ENCODE measurements around the gene ITGAX.

GRCh38 chr16:31360251-31360650, 5.3 kb downstream of the ITGAX start:
- TF ChIP-seq CTCF (conservative IDR thresholded peaks at IDR 0.05; ENCODE audit: low read length) (no peak), EZH2phosphoT487 (IDR thresholded peaks at IDR 0.05; ENCODE audit: borderline replicate concordance, low read depth, low read length) (no peak)
